Measurements from ENCODE around the gene SMIM33.
A peak's percentile ranks its signal among the peaks of the same experiment; 100 is the strongest.
"Not testable (repeated sequence)": the region's sequence is repeated elsewhere in the genome, so short reads cannot be mapped to it uniquely, and the experiment has no call there.

Gene SMIM33

GRCh38 chr5:139486201-139486600, 15.4 kb downstream of the SMIM33 start:
- DNase-seq: no peak

- DNase-seq: no peak
These were observed 17.5 kb downstream of the SMIM33 start for GRCh38 chr5:139488260-139488659.

GRCh38 chr5:139492700-139493192, 21.9 kb downstream of the SMIM33 start:
- DNase-seq: no peak

- DNase-seq: no peak
These were observed 23.5 kb downstream of the SMIM33 start for GRCh38 chr5:139494256-139494655.

- DNase-seq: no peak
These were observed 24.0 kb downstream of the SMIM33 start for GRCh38 chr5:139494832-139495231.

- no peak for DNase-seq
These were observed 25.0 kb downstream of the SMIM33 start for GRCh38 chr5:139495638-139496435.

GRCh38 chr5:139501381-139501780, 30.6 kb downstream of the SMIM33 start:
- DNase-seq: no peak

GRCh38 chr5:139503036-139503817, 32.4 kb downstream of the SMIM33 start:
- DNase-seq: not testable (repeated sequence)

GRCh38 chr5:139503879-139504278, 33.1 kb downstream of the SMIM33 start:
- DNase-seq: not testable (repeated sequence)

- not testable (repeated sequence) for DNase-seq
These were observed 33.9 kb downstream of the SMIM33 start for GRCh38 chr5:139504722-139505121.

GRCh38 chr5:139512786-139513390, 42.1 kb downstream of the SMIM33 start:
- DNase-seq: no peak

GRCh38 chr5:139513434-139513833, 42.6 kb downstream of the SMIM33 start:
- peak; percentile 13 to 63 for DNase-seq

- DNase-seq: no peak
These were observed 43.2 kb downstream of the SMIM33 start for GRCh38 chr5:139513852-139514485.

GRCh38 chr5:139514486-139514856, 43.7 kb downstream of the SMIM33 start:
- DNase-seq: no peak

- peak in 1 of 2 experiments; percentile 36 for DNase-seq
These were observed 47.1 kb downstream of the SMIM33 start for GRCh38 chr5:139517683-139518564.
